ENCODE measurements around the gene LYPD4. TPM values are rescaled to one million over a fixed set of nuclear protein-coding genes. Genes with fewer than 3 reads are reported as not detected.

Gene LYPD4
- total RNA-seq: not detected
- long read RNA-seq, donor 1: 0 reads
- long read RNA-seq, donor 2: 0 reads

GRCh38 chr19:41844601-41845000, at the start of gene LYPD4:
Gene LYPD4, minus strand, starts transcription at chr19:41844683. Its CDS starts 5,398 bp downstream, at chr19:41839285.
- Histone ChIP-seq H3K4me3 (no peak within 1 kb of the TSS), H3K9me3 (no peaks in the 10 kb centered on the region), H3K4me1 (ENCODE audit: low read depth) (no peaks in the 10 kb centered on the region), H3K36me3 (ENCODE audit: low read depth) (no peaks in the 10 kb centered on the region)
- no peak for TF ChIP-seq CTCF (IDR thresholded peaks at IDR 0.05)
- DNase-seq: no peak
- intact Hi-C loops (cut with DNase I, micrococcal nuclease): no loop called here
- ATAC-seq: no peak

- Histone ChIP-seq H3K36me3 (ENCODE audit: low read depth) (no peaks in the 10 kb centered on the region), H3K4me1 (ENCODE audit: low read depth) (no peaks in the 10 kb centered on the region), H3K4me3 (no peak overlapping the region), H3K9me3 (no peaks in the 10 kb centered on the region)
- DNase-seq (no peak), ATAC-seq (peak; percentile 51)
- intact Hi-C loops (cut with DNase I, micrococcal nuclease): no loop called here
- no peak for TF ChIP-seq CTCF (IDR thresholded peaks at IDR 0.05)
Observed at GRCh38 chr19:41893899-41894298, 49.4 kb upstream of the LYPD4 start.

GRCh38 chr19:41892173-41892902, 47.9 kb upstream of the LYPD4 start:
- no peak for ATAC-seq
- no peak for TF ChIP-seq CTCF (IDR thresholded peaks at IDR 0.05)
- Histone ChIP-seq H3K36me3 (ENCODE audit: low read depth) (no peaks in the 10 kb centered on the region), H3K4me1 (ENCODE audit: low read depth) (peaks cover 6% of the 10 kb centered on the region), H3K4me3 (no peak overlapping the region), H3K9me3 (no peaks in the 10 kb centered on the region)
- intact Hi-C loops (cut with DNase I, micrococcal nuclease): no loop called here
- DNase-seq: peak in 2 of 3 donors; percentile 29 to 48

GRCh38 chr19:41890936-41891335, 46.5 kb upstream of the LYPD4 start:
- ATAC-seq (no peak), DNase-seq (no peak)
- H3K9me3 ChIP-seq: no peaks in the 10 kb centered on the region
- H3K36me3 ChIP-seq (ENCODE audit: low read depth): no peaks in the 10 kb centered on the region
- H3K4me1 ChIP-seq (ENCODE audit: low read depth): peaks cover 18% of the 10 kb centered on the region
- intact Hi-C loops (cut with DNase I, micrococcal nuclease): no loop called here
- TF ChIP-seq CTCF (IDR thresholded peaks at IDR 0.05): no peak
- no peak overlapping the region for H3K4me3 ChIP-seq

- DNase-seq (peak in 1 of 3 donors; percentile 31), ATAC-seq (no peak)
- Histone ChIP-seq H3K4me1 (ENCODE audit: low read depth) (peaks cover 29% of the 10 kb centered on the region), H3K4me3 (no peak overlapping the region), H3K36me3 (ENCODE audit: low read depth) (no peaks in the 10 kb centered on the region), H3K9me3 (no peaks in the 10 kb centered on the region)
- intact Hi-C loops (cut with DNase I, micrococcal nuclease): no loop called here
- no peak for TF ChIP-seq CTCF (IDR thresholded peaks at IDR 0.05)
Observed at GRCh38 chr19:41889896-41890295, 45.4 kb upstream of the LYPD4 start.

Data from mucosa of descending colon (tissue), 3 donors.